ENCODE measurements around the gene SLC16A3.
"Not testable (repeated sequence)": the region's sequence is repeated elsewhere in the genome, so short reads cannot be mapped to it uniquely, and the experiment has no call there.

SLC16A3 gene

GRCh38 chr17:82228842-82229697, at the start of gene SLC16A3:
Gene SLC16A3 (plus strand): TSS chr17:82229042. CDS start chr17:82236009, 6,967 bp downstream.
- Histone ChIP-seq H3K36me3 (replicated peaks) (no peaks in the 10 kb centered on the region), H3K9me3 (no peaks in the 10 kb centered on the region), H3K4me1 (peaks cover 22% of the 10 kb centered on the region), H3K27me3 (ENCODE audit: low read depth) (no peaks in the 10 kb centered on the region), H3K4me3 (peak within 1 kb of the TSS; percentile 56)
- DNase-seq (ENCODE audit: low spot score in 2 of 2): peak; percentile 49 to 83
- in situ Hi-C loops (cut with MboI; ENCODE audit: low sequenced_read_pairs): no loop called here

GRCh38 chr17:82179412-82179811, 49.4 kb upstream of the SLC16A3 start:
- Histone ChIP-seq H3K4me1 (peaks cover 7% of the 10 kb centered on the region), H3K36me3 (replicated peaks) (peaks cover 29% of the 10 kb centered on the region)

GRCh38 chr17:82179946-82180475, 48.8 kb upstream of the SLC16A3 start:
- DNase-seq (ENCODE audit: low spot score in 2 of 2): no peak
- in situ Hi-C loops (cut with MboI; ENCODE audit: low sequenced_read_pairs): no loop called here
- Histone ChIP-seq H3K27me3 (ENCODE audit: low read depth) (no peaks in the 10 kb centered on the region), H3K4me1 (peaks cover 1% of the 10 kb centered on the region), H3K36me3 (replicated peaks) (peaks cover 35% of the 10 kb centered on the region), H3K9me3 (no peaks in the 10 kb centered on the region), H3K4me3 (no peak overlapping the region)

More at GRCh38 chr17:82179412-82179811, 49.4 kb upstream of the SLC16A3 start:
- no peak overlapping the region for H3K4me3 ChIP-seq
- H3K9me3 ChIP-seq: no peaks in the 10 kb centered on the region
- no peaks in the 10 kb centered on the region for H3K27me3 ChIP-seq (ENCODE audit: low read depth)
- in situ Hi-C loops (cut with MboI; ENCODE audit: low sequenced_read_pairs): no loop called here
- no peak for DNase-seq (ENCODE audit: low spot score in 2 of 2)

- Histone ChIP-seq H3K27me3 (ENCODE audit: low read depth) (no peaks in the 10 kb centered on the region), H3K9me3 (no peaks in the 10 kb centered on the region), H3K4me1 (no peaks in the 10 kb centered on the region), H3K4me3 (no peak overlapping the region), H3K36me3 (replicated peaks) (peaks cover 36% of the 10 kb centered on the region)
- DNase-seq (ENCODE audit: low spot score in 2 of 2): no peak
- in situ Hi-C loops (cut with MboI; ENCODE audit: low sequenced_read_pairs): no loop called here
Observed at GRCh38 chr17:82180776-82181528, 47.9 kb upstream of the SLC16A3 start.

DNA sequence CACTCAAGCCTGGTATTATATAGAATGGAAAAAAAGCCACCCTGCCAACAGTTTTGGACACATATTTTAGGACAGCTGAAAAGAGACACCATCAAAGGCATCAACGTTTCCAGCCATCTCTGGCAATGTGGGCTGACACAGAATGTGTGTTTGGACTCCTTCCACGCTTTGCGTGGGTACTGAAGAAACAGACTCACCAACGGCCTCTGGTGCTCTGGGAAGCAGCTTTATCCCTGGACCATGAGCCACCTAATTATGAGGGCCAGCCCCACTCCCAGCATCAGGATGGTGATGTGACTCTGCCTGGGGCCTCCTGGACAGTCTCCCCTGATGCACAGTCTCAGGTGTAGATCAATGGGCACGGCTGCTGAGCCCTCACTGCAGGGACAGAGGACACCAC, 44.1 kb upstream of the SLC16A3 start:
- in situ Hi-C loops (cut with MboI; ENCODE audit: low sequenced_read_pairs): no loop called here
- DNase-seq (ENCODE audit: low spot score in 2 of 2): no peak

DNA sequence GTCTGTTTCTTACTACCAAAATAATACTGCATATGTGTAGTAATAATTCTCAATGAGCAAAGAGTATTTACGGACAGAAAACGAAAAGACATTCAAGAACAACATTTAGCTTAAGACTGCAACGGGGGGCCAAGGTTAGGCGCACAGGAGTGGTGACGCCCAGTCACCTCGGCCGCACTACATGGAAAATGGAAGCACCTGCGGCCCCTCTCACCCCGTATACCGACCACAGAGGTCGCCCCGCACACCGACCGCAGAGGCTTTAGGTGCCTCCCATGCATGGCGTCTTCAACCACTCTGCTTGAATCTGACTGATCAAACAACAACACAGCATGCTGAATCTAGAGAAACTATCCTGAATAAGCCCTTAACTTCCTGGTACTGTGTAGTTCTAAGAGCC, 42.6 kb upstream of the SLC16A3 start:
- in situ Hi-C loops (cut with MboI; ENCODE audit: low sequenced_read_pairs): no loop called here
- Histone ChIP-seq H3K36me3 (replicated peaks) (peaks cover 32% of the 10 kb centered on the region), H3K9me3 (no peaks in the 10 kb centered on the region), H3K4me3 (no peak overlapping the region), H3K4me1 (no peaks in the 10 kb centered on the region), H3K27me3 (ENCODE audit: low read depth) (no peaks in the 10 kb centered on the region)
- DNase-seq (ENCODE audit: low spot score in 2 of 2): no peak

More for the DNA sequence above, 44.1 kb upstream of the SLC16A3 start:
- no peaks in the 10 kb centered on the region for H3K4me1 ChIP-seq
- H3K9me3 ChIP-seq: no peaks in the 10 kb centered on the region
- H3K36me3 ChIP-seq (replicated peaks): peaks cover 33% of the 10 kb centered on the region
- no peaks in the 10 kb centered on the region for H3K27me3 ChIP-seq (ENCODE audit: low read depth)
- H3K4me3 ChIP-seq: no peak overlapping the region

DNA sequence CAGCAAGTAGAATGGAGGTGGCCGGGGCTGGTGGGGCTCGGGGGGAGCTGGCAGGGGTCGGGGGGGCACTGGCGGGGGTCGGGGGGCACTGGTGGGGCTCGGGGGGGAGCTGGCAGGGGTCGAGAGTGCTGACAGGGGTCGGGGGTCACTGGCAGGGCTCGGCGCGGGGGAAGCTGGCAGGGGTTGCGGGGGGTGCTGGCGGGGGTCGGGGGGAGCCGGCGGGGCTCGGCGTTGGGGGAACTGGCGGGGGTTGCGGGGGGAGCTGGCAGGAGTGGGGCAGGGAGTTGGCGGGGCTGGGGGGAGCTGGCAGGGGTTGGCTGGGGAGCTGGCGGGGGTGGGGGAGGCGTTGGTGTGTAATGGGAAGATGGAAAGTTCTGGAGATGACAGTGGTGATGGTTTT, 41.3 kb upstream of the SLC16A3 start:
- Histone ChIP-seq H3K4me3 (no peak overlapping the region), H3K27me3 (ENCODE audit: low read depth) (no peaks in the 10 kb centered on the region), H3K36me3 (replicated peaks) (peaks cover 29% of the 10 kb centered on the region), H3K9me3 (no peaks in the 10 kb centered on the region), H3K4me1 (no peaks in the 10 kb centered on the region)
- DNase-seq (ENCODE audit: low spot score in 2 of 2): no peak
- in situ Hi-C loops (cut with MboI; ENCODE audit: low sequenced_read_pairs): no loop called here

- in situ Hi-C loops (cut with MboI; ENCODE audit: low sequenced_read_pairs): no loop called here
- no peaks in the 10 kb centered on the region for H3K9me3 ChIP-seq
- no peak for DNase-seq (ENCODE audit: low spot score in 2 of 2)
Observed at GRCh38 chr17:82188001-82188961, 40.6 kb upstream of the SLC16A3 start.

GRCh38 chr17:82193050-82193449, 35.8 kb upstream of the SLC16A3 start:
- H3K9me3 ChIP-seq; DNase-seq (ENCODE audit: low spot score in 2 of 2); H3K4me3 ChIP-seq; in situ Hi-C loops (cut with MboI; ENCODE audit: low sequenced_read_pairs); H3K4me1 ChIP-seq; H3K27me3 ChIP-seq (ENCODE audit: low read depth): not testable (repeated sequence)
- H3K36me3 ChIP-seq (replicated peaks): peaks cover 33% of the 10 kb centered on the region

More at GRCh38 chr17:82188001-82188961, 40.6 kb upstream of the SLC16A3 start:
- no peak overlapping the region for H3K4me3 ChIP-seq
- H3K4me1 ChIP-seq: no peaks in the 10 kb centered on the region
- H3K36me3 ChIP-seq (replicated peaks): peaks cover 30% of the 10 kb centered on the region
- H3K27me3 ChIP-seq (ENCODE audit: low read depth): no peaks in the 10 kb centered on the region

DNA sequence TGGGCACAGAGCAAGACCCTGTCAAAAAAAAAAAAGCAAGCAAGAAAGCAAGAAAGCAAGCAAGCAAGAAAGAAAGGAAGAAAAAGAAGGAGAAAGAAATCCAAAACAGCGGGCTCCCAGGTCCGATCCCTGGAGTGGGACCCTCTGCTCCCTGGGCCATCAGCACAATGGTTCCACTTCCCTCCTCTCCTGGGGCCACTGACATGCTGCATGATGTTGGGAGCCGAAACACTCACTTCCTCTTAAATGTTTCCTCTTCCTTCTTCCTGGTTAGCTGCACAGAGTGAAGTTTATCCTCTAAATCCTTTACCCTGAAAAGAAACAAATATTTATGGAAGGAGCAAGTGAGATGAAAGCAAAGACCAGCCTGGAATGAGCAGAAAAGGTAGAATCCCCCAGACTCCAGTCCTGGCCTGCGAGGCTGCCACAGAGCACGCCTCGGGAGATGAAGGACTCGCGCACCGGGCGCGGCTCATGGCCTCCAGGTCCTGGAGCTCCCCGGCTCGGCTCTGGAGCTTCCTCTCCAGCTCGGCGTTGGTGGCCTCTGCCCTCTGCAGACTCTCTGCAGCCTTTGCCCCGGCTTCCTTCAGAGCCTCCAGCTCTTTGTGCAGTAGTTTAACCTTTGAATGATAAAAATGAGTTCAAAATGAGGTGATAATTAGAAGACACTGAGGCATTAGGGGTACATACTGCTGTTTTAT, 35.2 kb upstream of the SLC16A3 start:
- H3K27me3 ChIP-seq (ENCODE audit: low read depth): no peaks in the 10 kb centered on the region
- no peak overlapping the region for H3K4me3 ChIP-seq
- H3K36me3 ChIP-seq (replicated peaks): peaks cover 36% of the 10 kb centered on the region
- no peaks in the 10 kb centered on the region for H3K4me1 ChIP-seq
- no peaks in the 10 kb centered on the region for H3K9me3 ChIP-seq
- DNase-seq (ENCODE audit: low spot score in 2 of 2): no peak
- in situ Hi-C loops (cut with MboI; ENCODE audit: low sequenced_read_pairs): no loop called here

GRCh38 chr17:82194765-82195164, 34.1 kb upstream of the SLC16A3 start:
- no peak for DNase-seq (ENCODE audit: low spot score in 2 of 2)
- peaks cover 38% of the 10 kb centered on the region for H3K36me3 ChIP-seq (replicated peaks)
- in situ Hi-C loops (cut with MboI; ENCODE audit: low sequenced_read_pairs): no loop called here
- no peaks in the 10 kb centered on the region for H3K4me1 ChIP-seq
- no peaks in the 10 kb centered on the region for H3K27me3 ChIP-seq (ENCODE audit: low read depth)
- no peaks in the 10 kb centered on the region for H3K9me3 ChIP-seq
- H3K4me3 ChIP-seq: no peak overlapping the region

DNA sequence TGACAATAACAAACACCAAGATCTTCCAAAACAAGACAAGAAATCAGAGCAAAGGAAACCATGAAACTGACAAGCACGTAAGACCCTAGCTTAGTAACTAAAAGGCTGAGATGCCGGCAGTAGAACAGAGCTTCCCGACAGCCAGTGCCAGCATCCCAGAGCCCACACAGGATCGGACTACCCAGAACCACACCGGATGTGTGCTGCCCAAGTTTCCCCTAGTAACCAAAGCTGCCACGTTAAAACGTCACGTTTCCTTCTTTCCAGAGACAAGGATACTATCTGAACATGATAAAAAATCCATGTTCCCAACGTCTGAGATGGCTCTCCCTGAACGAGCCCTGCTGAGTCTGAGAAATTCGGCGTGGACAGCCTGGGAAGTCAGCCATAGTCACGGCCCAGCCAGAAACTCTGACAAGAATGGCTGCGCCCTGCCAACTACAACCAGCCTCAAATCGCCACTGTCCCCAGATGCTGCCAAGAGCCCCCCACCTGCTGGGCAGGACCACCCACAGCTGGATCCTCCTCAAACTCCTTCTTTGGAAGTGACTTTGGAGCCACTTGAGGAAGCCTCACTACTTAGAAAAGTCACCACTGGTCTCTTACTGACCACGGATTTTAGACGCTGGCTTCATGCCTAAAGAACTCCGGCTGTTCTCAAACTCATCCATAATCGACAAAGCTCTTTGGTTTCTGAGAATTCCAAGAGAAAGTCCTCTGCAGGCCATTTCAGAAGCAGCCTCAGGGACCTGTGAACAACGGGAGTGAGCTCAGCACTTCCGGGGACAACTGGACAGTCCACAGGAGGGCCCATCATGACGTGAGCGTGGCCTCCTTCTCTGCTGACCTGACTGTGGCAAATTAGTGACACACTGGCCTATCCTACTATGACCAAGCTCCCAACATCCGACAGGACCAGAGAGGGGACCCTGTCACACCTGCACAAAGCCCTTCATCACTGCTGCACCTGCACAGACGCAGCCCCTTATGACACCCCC, 32.9 kb upstream of the SLC16A3 start:
- in situ Hi-C loops (cut with MboI; ENCODE audit: low sequenced_read_pairs): no loop called here
- Histone ChIP-seq H3K36me3 (replicated peaks) (peaks cover 41% of the 10 kb centered on the region), H3K27me3 (ENCODE audit: low read depth) (no peaks in the 10 kb centered on the region), H3K9me3 (no peaks in the 10 kb centered on the region), H3K4me3 (no peak overlapping the region), H3K4me1 (no peaks in the 10 kb centered on the region)
- DNase-seq (ENCODE audit: low spot score in 2 of 2): no peak

Measured in HAP-1 (cell line).